Stimulated activated CD4-positive, alpha-beta T cell treated with anti-CD3 and anti-CD28 coated beads, TNF-alpha, amount 100 ng/mL, for 1 hour (primary cell): ENCODE measurements around the gene CYBRD1.
"Not testable (repeated sequence)": the region's sequence is repeated elsewhere in the genome, so short reads cannot be mapped to it uniquely, and the experiment has no call there.

ENCODE experiments used
- DNase-seq, 3 donors: peaks; one replicate each; pipeline ENCODE4 v3.0.0-alpha.2; 2020; ENCODE audit warnings: low read depth in 3 of 3, low spot score in 1 of 3

CYBRD1 gene

DNA sequence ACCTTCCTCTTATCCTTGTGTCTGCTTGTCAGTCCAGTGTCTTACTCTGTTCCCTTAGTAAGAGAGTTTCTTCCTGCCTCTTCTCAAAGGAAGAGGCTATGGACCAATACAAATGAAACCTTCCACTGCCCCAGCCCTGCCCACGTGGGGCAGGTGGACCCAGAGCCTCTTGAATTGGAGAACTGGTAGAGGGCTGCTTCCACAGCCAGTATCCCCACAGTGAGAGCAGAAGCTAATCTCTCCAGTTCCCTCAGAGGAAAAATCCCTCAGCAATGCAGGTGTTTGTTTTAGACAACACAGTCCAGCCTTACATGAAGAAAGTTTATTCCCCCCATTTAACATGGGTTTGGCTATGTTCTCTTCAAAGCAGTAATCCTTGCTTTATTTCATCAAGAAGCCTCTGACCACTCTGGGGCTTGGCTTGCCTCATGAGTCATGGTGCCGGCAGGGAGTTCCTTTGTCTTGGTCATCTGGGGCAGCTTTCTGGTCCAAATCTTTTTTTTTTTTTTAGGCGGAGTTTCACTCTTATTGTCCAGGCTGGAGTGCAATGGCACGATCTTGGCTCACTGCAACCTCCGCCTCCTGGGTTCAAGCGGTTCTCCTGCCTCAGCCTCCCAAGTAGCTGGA is 6.5 kb upstream of the CYBRD1 start:
- DNase-seq = no peak

DNA sequence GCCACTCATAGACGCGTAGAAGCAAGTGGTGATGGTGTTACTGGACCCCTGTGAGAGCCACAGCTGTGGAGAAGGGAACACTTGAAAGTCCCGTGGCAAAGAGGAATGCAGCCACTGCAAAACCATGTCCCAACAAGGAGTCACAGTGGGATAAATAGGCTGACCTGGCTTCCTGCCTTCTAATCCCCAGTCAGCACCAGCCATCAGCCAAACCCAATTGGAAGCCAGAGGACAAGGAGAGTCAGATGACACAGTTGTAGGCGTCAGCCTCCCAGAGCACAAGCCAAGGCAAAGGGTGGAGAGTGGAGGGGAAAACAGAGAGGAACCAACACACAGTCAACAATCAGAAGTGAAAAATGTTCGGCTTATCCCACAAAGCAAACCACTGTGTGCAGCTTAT is 5.5 kb upstream of the CYBRD1 start:
- DNase-seq = no peak

DNA sequence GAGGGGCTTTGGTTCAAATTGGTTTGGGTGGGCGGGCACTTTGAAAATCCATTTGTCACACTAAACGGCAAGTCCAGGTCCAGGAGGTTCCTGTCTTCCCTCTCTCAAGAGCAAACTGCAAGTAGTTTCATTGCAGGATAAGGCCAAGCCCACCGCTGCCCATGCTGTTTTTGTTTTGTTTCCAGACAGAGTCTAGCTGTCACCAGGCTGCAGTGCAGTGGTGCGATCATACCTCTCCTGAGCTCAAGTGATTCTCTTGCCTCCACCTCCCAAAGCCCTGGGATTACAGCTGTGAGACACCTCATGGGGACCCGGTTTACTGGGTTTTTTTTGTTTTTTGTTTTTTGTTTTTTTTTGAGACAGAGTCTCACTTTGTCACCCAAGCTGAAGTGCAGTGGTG is 1.8 kb upstream of the CYBRD1 start:
- DNase-seq = no peak

DNA sequence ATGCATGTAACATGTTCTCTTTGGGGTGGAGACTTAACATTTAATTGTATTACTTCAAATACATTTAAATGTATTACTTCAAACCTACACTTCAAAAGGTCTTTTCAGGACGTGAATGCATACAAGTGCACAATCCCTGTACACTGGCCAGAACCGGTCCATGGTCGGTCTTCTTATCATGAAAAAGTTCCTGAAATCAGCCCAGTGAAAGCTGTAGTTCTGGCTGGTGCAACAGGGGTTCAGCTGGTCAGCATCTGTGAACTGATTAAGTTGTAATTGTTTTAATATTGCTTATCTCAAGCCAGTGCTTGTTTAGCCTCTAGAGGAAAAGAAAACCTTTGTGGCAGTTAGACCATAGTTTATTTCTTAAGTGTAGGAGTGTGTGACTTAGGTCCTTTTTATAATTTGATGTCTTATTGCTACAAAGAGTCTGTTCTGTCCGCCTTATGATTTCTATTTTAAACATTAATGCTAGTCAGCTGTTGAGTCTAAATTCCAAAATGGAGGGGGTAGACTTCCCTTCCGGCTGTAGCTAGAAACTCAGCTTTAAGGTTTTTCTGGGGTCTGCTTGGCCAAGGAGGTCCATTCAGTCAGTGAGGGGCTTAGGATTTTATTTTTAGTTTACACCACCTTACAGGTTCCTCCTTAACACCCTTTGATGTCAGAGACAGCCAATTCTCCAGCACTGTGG is 768 bp upstream of the CYBRD1 start:
- DNase-seq = no peak

DNA sequence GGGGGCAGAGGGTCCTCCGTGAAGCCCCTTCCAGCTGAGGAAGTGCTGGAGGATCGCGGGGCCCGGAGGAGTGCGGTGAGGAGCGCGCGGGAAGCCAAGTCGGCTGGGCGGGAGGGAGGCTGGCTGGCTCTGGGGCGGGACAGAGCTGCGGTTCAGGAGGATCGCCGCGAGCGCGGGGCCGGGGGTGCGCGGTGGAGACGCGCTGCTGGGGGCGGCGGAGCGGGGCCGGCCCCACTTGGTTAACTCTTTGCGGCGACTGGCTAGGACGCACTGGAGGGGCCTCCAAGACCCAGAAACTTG is 464 bp downstream of the CYBRD1 start:
- no peak for DNase-seq

DNA sequence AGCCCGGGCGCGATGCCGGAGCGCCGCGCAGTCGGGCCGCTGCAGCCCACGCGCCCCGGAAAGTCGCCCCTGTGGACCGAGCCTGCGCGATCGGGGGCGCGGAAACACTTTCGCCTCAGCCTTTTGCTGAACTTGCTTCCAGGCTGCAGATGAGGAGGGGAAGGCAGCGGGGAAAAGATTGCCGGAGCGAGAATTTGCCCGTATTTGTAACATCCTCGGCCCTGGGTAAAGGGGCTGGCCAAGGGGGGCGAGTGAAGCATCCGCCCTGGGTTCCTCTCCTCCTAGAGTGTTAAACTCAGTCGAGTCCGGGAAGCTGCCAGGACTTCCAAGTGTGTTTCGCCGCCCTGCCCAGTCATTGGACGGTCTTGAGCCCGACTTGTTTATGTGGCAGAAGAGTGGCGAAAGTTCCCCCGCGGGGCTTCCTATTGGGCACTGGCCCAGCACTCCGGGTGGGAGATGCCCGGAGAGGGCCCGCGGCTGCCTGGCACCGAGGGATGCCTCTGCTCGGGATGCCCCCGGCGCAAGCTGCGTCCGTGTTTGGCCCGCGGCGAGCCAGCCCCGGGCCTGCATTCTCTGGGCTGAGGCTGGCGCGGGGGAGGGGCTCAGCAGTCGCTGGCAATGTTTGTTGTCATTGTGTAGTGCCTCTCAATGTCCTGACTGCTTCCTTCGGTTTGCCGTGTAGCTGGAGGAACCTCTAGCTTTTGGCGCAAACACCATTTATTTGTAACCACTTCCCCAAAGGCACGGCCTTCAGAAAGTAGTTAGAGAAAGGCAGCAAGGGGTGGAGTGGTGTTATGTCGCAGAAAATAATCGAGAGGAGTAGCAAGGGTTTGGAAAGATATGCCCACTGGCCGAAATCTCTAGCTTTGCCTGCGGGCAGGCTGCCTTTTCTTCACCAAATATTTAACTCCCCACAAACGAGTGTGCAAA is 1.1 kb downstream of the CYBRD1 start:
- no peak for DNase-seq

DNA sequence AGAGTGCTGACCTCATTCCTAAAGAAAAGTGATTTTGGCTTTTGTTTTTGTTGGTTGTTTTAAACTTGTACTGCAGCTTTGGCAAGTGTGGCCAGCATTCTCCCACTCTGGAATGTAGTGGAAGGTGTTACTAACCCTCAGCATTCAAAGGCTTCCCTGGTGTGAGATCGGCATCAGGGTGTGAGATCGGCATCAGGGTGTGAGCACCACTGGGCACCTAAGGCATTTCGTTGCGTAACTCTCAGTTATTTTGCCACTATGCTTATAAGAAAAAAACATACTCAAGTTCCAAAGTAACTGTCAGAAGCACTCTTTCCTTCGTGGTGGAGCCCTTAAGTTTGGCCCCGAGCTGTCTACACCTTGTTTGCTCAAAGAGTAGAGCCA is 1.7 kb downstream of the CYBRD1 start:
- no peak for DNase-seq

DNA sequence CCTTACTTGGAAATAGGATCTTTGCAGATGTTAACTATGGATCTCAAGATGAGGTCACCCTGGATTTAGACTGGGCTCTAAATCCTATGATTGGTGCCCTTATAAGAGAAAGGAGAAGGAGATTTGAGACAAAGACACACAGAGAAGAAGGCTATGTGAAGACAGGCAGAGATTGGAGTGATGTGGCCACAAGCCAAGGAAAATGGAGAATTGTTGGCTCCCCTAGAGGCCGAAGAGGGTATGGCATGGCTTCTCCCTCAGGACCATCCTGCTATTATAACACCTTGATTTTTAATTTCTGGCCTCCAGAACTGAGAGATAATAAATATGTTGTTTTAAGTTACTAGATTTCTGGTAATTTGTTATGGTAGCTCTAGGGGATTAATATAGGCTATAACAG is 7.6 kb downstream of the CYBRD1 start:
- DNase-seq = no peak

DNA sequence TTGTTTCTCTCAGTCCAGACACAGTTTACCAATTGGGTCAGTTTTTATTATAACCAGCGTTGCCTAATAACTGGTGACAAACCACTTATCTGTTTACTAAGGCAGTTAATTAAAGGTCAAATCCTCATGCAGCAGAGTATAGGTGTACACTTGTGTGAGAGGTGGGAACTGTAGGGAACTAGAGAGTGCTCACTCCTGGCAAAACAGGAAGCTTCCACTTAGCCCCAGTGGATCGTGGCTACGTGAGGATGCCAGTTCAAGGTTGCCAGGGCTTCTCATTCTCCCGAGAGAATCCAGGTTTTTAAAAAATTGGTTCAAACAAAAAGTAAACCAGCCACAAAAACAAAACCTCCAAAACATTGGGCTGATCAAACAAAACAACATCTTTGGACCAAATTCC is 8.1 kb downstream of the CYBRD1 start:
- no peak for DNase-seq

DNA sequence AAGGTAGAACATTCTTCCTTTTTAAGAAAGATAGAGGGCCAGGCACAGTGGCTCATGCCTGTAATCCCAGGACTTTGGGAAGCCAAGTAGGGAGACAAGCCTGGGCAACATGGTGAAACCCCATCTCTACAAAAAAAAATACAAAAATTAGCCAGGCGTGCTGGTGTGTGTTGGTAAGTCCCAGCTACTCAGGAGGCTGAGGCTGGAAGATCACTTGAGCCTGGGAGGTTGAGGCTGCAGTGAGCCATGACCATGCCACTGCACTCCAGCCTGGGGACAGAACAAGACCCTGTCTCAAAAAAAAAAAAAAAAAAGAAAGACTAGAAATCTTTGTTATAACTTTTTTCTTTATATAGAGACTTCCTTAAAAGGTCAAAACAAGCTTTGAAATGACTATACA is 8.6 kb downstream of the CYBRD1 start:
- not testable (repeated sequence) for DNase-seq

DNA sequence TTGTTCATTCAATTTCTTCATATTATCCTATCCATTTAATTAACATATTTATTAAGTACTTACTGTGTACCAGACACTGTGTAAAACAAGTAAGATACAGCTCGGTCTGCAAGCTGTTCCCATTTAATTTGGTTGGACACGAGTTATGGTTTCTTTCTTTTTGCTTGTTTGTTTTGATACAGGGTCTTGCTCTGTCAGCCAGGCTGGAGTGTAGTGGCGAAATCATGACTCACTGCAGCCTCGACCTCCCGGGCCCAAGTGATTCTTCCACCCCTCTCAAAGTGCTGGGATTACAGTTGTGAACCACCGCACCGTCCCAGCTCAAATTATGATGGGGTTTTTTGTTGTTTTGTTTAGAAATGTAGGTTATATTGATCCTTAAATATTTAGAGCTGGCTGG is 9.0 kb downstream of the CYBRD1 start:
- DNase-seq = no peak

DNA sequence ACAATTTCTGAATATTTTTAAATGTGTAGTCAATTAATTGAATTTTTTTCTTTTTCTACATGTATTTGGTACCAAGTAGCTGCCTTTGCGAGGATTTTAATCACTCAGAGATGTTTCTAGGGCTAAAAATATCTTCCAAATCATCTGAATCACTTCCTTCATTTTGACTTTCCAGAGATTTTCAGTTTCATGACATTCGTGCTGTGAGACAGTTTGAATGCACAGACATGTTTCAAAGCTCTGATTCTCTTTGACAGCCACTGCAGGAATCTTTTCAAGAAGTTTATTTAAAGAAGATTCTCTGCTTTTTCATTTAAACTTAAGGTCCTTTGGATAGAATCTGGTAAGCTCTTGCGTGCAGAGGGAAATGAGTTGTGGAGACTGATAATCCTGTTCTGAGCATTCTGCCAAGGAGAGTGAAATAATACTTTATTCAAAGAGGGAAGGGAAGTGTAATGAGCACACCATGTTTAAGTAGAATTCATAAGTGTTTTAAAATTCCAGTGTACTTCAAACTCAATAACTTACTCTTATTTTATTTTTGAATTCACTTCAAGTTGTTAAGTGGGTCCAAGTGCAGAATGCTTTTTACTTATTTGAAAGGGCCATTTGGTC is 9.7 kb downstream of the CYBRD1 start:
- no peak for DNase-seq

DNA sequence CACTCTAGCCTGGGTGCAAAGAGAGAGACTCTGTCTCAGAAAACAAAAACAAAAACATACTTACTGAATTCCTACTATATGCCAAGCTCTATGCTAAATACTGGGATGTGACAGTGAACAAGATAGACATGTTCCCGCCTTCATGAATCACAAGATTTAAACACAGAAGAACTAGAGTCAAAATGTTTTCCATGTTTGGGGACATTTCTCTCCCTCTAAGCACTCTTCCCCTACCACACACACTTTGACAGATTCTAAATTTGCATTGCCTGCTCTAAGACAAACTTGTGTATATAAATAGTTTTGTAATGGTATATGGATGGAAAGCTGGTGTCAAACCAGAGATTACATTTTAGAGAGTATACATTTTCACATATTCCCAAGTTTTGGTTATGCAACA is 11.1 kb downstream of the CYBRD1 start:
- DNase-seq = no peak

DNA sequence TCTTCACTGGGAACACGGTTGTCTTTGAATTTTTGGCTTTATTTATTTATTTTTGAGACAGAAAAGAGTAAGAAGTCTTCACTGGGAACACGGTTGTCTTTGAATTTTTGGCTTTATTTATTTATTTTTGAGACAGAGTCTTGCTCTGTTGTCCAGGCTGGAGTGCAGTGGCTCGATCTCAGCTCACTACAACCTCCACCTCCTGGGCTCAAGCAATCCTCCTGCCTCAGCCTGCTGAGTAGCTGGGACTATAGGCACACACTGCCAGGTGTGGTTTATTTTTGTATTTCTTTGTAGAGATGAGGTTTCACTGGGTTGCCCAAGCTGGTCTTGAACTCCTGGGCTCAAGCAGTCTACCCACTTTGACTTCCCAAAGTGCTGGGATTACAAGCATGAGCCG is 13.3 kb downstream of the CYBRD1 start:
- not testable (repeated sequence) for DNase-seq

DNA sequence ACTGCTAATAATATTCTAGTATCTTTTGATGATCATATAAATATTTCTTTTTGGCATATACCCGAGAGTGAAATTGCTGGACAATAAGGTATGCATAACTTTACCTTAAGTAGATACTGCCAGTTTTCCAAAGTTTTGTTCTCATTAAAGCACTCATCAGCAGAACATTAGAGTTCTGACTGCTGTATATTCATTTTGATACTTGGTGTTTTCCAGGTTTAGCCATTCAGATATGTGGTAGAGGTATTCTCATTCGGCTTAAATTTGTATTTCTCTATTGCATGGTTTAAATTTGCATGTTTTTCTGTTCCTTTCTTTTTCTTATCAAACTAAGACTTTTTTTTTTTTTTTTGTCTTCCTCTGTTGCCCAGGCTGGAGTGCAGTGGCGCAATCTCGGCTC is 18.2 kb downstream of the CYBRD1 start:
- DNase-seq = no peak

DNA sequence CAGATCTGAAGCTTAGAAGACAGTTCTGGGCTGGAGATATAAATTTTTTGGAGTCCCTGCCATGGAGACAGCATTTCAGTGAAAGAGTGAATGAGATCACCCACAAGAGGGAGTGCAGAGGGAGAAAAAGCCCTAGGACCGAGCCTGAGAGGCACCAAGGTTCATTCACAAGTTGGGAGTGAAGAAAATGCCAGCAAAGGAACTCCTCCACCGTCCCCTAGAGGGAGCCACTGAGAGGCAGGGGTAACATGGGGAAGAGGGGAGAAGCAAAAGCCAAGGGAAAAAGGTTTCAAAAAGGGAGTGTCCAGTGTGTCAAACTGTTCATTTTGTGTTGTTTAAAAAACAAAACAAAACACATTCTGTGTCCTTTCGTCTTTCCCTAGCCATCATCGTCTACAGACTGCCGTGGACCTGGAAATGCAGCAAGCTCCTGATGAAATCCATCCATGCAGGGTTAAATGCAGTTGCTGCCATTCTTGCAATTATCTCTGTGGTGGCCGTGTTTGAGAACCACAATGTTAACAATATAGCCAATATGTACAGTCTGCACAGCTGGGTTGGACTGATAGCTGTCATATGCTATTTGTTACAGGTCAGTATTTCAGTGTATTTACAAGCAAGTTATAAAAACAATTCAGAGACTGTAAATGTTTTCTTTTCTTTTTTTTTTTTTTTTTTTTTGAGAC is 19.1 kb downstream of the CYBRD1 start:
- DNase-seq = no peak

DNA sequence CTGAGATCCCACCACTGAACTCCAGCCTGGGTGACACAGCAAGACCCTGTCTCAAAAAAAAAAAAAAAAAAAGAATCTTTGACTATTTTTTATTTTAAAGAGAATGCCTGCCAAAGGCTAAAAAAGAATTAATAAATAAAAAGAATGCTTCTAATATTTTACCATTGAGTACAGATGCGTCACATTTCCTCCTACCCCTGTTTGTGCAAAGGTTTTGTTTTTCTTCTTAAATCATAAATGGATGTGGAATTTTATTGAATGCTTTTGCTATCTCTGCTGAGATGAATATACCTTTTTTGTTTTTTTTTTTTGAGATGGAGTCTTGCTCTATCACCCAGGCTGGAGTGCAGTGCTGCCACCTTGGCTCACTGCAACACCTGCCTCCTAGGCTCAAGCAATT is 22.8 kb downstream of the CYBRD1 start:
- no peak for DNase-seq

DNA sequence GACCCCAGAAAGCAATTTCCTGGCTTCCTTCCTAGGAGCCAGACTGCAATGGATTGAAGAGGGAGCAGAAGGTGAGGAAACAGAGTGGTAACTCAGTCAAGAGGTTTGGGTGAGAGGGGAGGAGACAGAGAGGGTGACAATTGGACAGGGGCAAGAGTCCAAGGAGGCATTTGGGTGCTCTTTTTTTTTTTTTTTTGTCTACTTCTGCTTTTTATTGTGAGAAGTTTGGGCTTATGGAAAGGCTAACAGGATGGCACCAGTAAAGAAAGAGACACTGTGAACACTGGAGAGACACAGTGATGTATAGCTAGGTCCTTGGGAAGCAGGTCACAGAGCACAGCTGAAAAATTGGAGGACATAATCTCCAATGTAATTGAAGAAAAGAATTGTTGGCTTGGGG is 25.0 kb downstream of the CYBRD1 start:
- DNase-seq = no peak

DNA sequence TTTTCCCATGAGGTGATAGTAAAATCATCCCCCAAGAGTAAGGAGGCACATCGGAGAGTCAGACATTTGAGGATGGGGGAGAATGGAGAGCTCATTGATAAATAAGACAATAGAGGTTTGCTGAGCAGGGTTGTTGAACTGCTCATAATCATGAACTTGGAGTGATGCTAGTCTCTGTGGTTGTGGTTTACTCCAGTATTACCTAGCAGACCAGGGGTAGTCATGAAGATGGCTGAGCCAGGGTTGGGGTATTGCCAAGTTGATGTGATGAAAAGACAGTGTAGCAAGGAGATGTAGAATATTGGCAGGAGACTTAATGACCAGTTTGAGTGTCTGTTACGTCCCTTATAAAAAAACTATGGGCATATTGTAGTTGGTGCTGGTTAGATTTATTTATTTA is 25.4 kb downstream of the CYBRD1 start:
- no peak for DNase-seq

DNA sequence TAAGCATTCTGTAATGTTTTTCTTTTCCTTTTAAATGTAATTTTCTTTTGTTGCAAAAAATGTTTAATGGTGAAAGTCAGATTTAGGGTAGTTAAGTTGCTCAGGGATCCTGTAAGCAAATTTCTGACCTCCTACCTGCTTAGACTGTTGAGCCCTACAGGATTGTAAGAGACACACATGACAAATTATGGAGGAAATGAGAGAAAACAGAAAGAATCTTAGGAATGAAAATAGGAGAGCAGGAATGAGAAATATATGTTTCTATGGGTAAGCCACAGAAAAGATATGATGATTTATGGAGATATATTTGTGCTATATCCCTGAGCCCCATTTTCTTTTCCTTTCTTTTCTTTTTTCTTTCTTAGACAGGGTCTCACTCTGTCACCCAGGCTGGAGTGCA is 28.3 kb downstream of the CYBRD1 start:
- no peak for DNase-seq

DNA sequence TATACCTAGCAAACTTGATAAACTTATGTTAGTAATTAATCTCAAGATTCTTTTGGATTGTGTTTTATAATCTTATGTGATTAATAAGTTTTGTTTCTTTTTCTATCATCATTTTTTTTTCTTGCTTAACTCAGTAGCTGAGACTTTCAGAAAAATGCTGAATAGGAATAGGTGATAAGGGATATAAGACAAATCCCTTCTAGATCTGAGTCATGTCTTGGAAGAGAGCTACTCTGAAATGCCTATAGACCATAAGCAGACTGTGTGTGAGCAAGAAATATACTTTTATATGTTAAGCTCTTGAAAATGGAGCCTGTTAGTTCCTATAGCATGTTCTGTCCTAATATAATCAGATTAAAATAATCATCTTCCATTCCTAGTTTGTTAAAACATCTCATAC is 29.6 kb downstream of the CYBRD1 start:
- DNase-seq = no peak
